Skeletal muscle satellite cell (primary cell): ENCODE data around the gene MFAP1.

Experiments
- H3K27me3 ChIP-seq: 2 replicates; pipeline ENCODE4 v1.7.0; 2013; ENCODE audit warnings: low read length; ENCODE audit not compliant: control insufficient read depth, insufficient read depth
- H3K36me3 ChIP-seq: 2 replicates; pipeline ENCODE4 v1.7.0; 2013; ENCODE audit warnings: mild to moderate bottlenecking, control low read depth, low read length; ENCODE audit not compliant: insufficient read depth
- H3K4me1 ChIP-seq: 2 replicates; pipeline ENCODE4 v1.7.0; 2013; ENCODE audit warnings: low read length; ENCODE audit not compliant: control insufficient read depth, insufficient read depth
- H3K4me2 ChIP-seq: 2 replicates; pipeline ENCODE4 v1.7.0; 2013; ENCODE audit warnings: mild to moderate bottlenecking, low read length
- H3K4me3 ChIP-seq: 2 replicates; pipeline ENCODE4 v1.7.0; 2013; ENCODE audit warnings: low read length
- H3K9ac ChIP-seq: 2 replicates; pipeline ENCODE4 v1.7.0; 2013; ENCODE audit warnings: mild to moderate bottlenecking, low read depth, low read length, moderate library complexity
- H3K9me3 ChIP-seq: replicated peaks from 2 replicates; pipeline ENCODE4 v1.7.0; 2013; ENCODE audit warnings: mild to moderate bottlenecking, control low read depth, low read length

The MFAP1 gene

GRCh38 chr15:43793647-43794046 lies 30.8 kb downstream of the MFAP1 start:
- peaks cover 31% of the 10 kb centered on the region for H3K4me1 ChIP-seq
- H3K4me3 ChIP-seq = peak overlapping the region; percentile 99
- H3K4me2 ChIP-seq = peak overlapping the region; percentile 91
- H3K36me3 ChIP-seq = peaks cover 50% of the 10 kb centered on the region
- no peaks in the 10 kb centered on the region for H3K27me3 ChIP-seq
- no peaks in the 10 kb centered on the region for H3K9me3 ChIP-seq
- H3K9ac ChIP-seq = peak overlapping the region; percentile 100

- H3K9me3 ChIP-seq = no peaks in the 10 kb centered on the region
- peak overlapping the region; percentile 99 for H3K4me3 ChIP-seq
- H3K4me1 ChIP-seq = peaks cover 31% of the 10 kb centered on the region
- peak overlapping the region; percentile 91 for H3K4me2 ChIP-seq
- no peaks in the 10 kb centered on the region for H3K27me3 ChIP-seq
- H3K9ac ChIP-seq = peak overlapping the region; percentile 100
- H3K36me3 ChIP-seq = peaks cover 46% of the 10 kb centered on the region
These were observed 31.6 kb downstream of the MFAP1 start for GRCh38 chr15:43792761-43793476.

- peak within 1 kb of the TSS; percentile 99 for H3K4me3 ChIP-seq
- H3K9ac ChIP-seq = peak within 1 kb of the TSS; percentile 100
- peak within 1 kb of the TSS; percentile 96 for H3K4me2 ChIP-seq
- no peaks in the 10 kb centered on the region for H3K9me3 ChIP-seq
- no peaks in the 10 kb centered on the region for H3K27me3 ChIP-seq
- H3K36me3 ChIP-seq = peaks cover 46% of the 10 kb centered on the region
- H3K4me1 ChIP-seq = peaks cover 31% of the 10 kb centered on the region
These were observed 32.3 kb downstream of the MFAP1 start, which contains the start of gene SERF2 for GRCh38 chr15:43791993-43792760. Gene SERF2, plus strand, starts transcription at chr15:43792320. Its CDS starts 57 bp downstream, at chr15:43792377.

GRCh38 chr15:43789409-43789808 lies 35.1 kb downstream of the MFAP1 start:
- no peak overlapping the region for H3K4me2 ChIP-seq
- no peak overlapping the region for H3K9ac ChIP-seq
- no peak overlapping the region for H3K4me3 ChIP-seq

GRCh38 chr15:43779016-43779415 lies 45.5 kb downstream of the MFAP1 start:
- Histone ChIP-seq H3K9me3 (no peaks in the 10 kb centered on the region), H3K4me2 (no peak overlapping the region), H3K36me3 (no peaks in the 10 kb centered on the region), H3K4me3 (no peak overlapping the region), H3K27me3 (no peaks in the 10 kb centered on the region), H3K9ac (no peak overlapping the region), H3K4me1 (peaks cover 10% of the 10 kb centered on the region)

More at GRCh38 chr15:43789409-43789808, 35.1 kb downstream of the MFAP1 start:
- H3K36me3 ChIP-seq = peaks cover 22% of the 10 kb centered on the region
- no peaks in the 10 kb centered on the region for H3K9me3 ChIP-seq
- peaks cover 17% of the 10 kb centered on the region for H3K4me1 ChIP-seq
- H3K27me3 ChIP-seq = no peaks in the 10 kb centered on the region

- Histone ChIP-seq H3K9me3 (no peaks in the 10 kb centered on the region), H3K4me2 (peak overlapping the region; percentile 88), H3K4me3 (peak overlapping the region; percentile 84), H3K27me3 (no peaks in the 10 kb centered on the region), H3K4me1 (peaks cover 10% of the 10 kb centered on the region), H3K36me3 (peaks cover 10% of the 10 kb centered on the region), H3K9ac (peak overlapping the region; percentile 82)
These were observed 47.1 kb downstream of the MFAP1 start for GRCh38 chr15:43777267-43777914.

GRCh38 chr15:43776718-43777266 lies 47.7 kb downstream of the MFAP1 start, which contains the start of gene ELL3:
Gene ELL3, minus strand, starts transcription at chr15:43776966. Its CDS starts 65 bp downstream, at chr15:43776901.
- Histone ChIP-seq H3K27me3 (no peaks in the 10 kb centered on the region), H3K4me2 (peak within 1 kb of the TSS; percentile 88), H3K4me1 (peaks cover 10% of the 10 kb centered on the region), H3K36me3 (peaks cover 16% of the 10 kb centered on the region), H3K9me3 (no peaks in the 10 kb centered on the region), H3K9ac (peak within 1 kb of the TSS; percentile 82), H3K4me3 (peak within 1 kb of the TSS; percentile 84)

GRCh38 chr15:43776101-43776717 lies 48.3 kb downstream of the MFAP1 start:
- peak overlapping the region; percentile 82 for H3K9ac ChIP-seq
- H3K4me3 ChIP-seq = peak overlapping the region; percentile 84
- peaks cover 22% of the 10 kb centered on the region for H3K36me3 ChIP-seq
- no peaks in the 10 kb centered on the region for H3K9me3 ChIP-seq
- peak overlapping the region; percentile 88 for H3K4me2 ChIP-seq
- no peaks in the 10 kb centered on the region for H3K27me3 ChIP-seq
- H3K4me1 ChIP-seq = peaks cover 10% of the 10 kb centered on the region

GRCh38 chr15:43775411-43775965 lies 49.0 kb downstream of the MFAP1 start:
- no peak overlapping the region for H3K9ac ChIP-seq
- H3K36me3 ChIP-seq = peaks cover 27% of the 10 kb centered on the region
- no peaks in the 10 kb centered on the region for H3K9me3 ChIP-seq
- H3K4me3 ChIP-seq = no peak overlapping the region
- no peak overlapping the region for H3K4me2 ChIP-seq
- peaks cover 10% of the 10 kb centered on the region for H3K4me1 ChIP-seq
- H3K27me3 ChIP-seq = no peaks in the 10 kb centered on the region

GRCh38 chr15:43774062-43774461 lies 50.4 kb downstream of the MFAP1 start:
- Histone ChIP-seq H3K36me3 (peaks cover 40% of the 10 kb centered on the region), H3K4me2 (no peak overlapping the region), H3K27me3 (no peaks in the 10 kb centered on the region), H3K4me1 (peaks cover 10% of the 10 kb centered on the region), H3K9ac (no peak overlapping the region), H3K4me3 (no peak overlapping the region), H3K9me3 (no peaks in the 10 kb centered on the region)
